Fibroblast of the aortic adventitia (primary cell): Measurements from ENCODE around the gene ADIPOR2. TPM values are rescaled to one million over a fixed set of nuclear protein-coding genes. Genes with fewer than 3 reads are reported as not detected.
A peak's percentile ranks its signal among the peaks of the same experiment; 100 is the strongest.

Experiments
- DNase-seq: peaks from one replicate; pipeline ENCODE4 v3.0.0-alpha.2; 2010; ENCODE audit warnings: low read depth
- H3K4me3 ChIP-seq: 2 replicates; pipeline ENCODE4 v1.5.1; 2011; ENCODE audit warnings: low read depth, mild to moderate bottlenecking, control low read depth, low read length, moderate library complexity
- total RNA-seq: library from RNA; depleted of rRNA; stranded (reverse); fragments of >200 nt; gene quantifications from 2 replicates; pipeline ENCODE4 v1.2.3, GENCODE V29; 2012; ENCODE audit warnings: low replicate concordance
- TF ChIP-seq, protein P1 (sequence below): IDR thresholded peaks from 2 replicates; pipeline ENCODE4 v1.5.1; 2011; ENCODE audit warnings: mild to moderate bottlenecking, low read length, control low read depth, inconsistent platforms; ENCODE audit not compliant: insufficient read depth

Gene ADIPOR2
- total RNA-seq, 1 donor: 26.0 TPM

DNA sequence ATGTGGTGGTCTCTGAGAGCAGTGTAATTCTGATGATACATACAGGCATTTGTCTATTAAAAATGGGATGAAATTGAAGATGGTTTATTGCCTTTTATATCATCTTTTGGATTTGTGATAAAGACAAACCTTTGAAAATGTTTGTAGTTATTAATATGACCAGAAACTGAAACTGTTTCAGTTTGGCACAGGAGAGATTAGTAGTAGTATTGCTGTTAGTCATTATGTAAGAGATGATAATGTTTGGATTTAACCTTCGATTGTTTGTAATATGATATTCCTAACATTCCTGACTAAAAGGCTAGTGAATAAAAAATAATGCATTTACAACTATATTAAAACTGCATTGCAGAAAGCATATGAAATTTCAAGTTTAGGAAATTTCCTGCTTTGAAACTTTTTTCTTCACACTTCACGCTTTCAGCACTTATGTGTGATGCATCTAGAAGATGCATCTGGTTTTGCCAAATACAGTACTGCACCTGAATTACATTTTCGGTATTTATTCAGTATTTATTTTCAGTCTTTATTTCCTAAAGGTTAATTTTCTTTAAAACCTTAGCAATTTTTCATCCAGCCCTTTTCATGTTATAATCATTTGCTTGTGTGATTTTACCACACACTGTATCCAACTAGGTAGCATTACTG lies 25.5 kb downstream of the ADIPOR2 start:
- TF ChIP-seq, protein P1, sequence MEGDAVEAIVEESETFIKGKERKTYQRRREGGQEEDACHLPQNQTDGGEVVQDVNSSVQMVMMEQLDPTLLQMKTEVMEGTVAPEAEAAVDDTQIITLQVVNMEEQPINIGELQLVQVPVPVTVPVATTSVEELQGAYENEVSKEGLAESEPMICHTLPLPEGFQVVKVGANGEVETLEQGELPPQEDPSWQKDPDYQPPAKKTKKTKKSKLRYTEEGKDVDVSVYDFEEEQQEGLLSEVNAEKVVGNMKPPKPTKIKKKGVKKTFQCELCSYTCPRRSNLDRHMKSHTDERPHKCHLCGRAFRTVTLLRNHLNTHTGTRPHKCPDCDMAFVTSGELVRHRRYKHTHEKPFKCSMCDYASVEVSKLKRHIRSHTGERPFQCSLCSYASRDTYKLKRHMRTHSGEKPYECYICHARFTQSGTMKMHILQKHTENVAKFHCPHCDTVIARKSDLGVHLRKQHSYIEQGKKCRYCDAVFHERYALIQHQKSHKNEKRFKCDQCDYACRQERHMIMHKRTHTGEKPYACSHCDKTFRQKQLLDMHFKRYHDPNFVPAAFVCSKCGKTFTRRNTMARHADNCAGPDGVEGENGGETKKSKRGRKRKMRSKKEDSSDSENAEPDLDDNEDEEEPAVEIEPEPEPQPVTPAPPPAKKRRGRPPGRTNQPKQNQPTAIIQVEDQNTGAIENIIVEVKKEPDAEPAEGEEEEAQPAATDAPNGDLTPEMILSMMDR: no peak
- no peak overlapping the region for H3K4me3 ChIP-seq
- DNase-seq: peak; percentile 38

DNA sequence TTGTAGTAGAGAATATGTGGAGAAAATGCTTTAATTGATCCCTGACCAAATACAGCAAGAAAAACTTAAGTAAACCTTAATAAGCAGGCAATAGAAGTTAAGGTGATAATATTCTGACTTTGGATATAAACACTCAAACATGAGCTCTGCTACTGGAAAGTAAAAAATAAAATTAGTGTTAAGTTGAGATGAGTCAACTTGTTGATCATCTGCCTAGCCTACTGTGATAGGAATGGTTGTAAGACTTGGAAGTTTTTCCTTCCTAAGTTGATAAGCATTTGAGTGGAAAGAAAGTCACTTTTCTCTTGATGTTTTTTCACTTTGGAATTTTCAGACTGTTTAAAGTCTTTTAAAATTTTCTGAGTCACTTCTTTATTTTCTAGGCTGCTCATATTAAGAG lies 26.0 kb downstream of the ADIPOR2 start:
- TF ChIP-seq, protein P1: no peak
- DNase-seq: peak; percentile 46
- no peak overlapping the region for H3K4me3 ChIP-seq

DNA sequence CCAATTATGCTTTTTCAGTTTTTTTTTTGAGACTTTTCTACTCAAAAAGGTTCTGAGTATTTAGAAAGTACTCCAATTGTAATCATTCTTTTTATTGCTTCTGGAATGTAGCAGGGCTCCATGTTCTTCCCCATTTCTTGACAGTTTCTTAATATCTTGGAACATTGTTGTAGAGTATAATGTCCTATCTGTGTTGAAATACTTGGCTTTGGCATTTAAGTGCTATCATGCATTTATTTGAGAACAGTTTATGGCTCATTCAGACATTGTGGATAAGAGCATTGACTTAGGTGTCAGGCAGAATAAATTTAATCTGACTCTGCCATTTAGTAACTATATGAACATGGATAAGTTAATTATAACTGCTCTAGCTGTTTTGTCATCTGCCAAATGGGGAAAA lies 28.3 kb downstream of the ADIPOR2 start:
- DNase-seq: peak; percentile 73
- TF ChIP-seq, protein P1: no peak

DNA sequence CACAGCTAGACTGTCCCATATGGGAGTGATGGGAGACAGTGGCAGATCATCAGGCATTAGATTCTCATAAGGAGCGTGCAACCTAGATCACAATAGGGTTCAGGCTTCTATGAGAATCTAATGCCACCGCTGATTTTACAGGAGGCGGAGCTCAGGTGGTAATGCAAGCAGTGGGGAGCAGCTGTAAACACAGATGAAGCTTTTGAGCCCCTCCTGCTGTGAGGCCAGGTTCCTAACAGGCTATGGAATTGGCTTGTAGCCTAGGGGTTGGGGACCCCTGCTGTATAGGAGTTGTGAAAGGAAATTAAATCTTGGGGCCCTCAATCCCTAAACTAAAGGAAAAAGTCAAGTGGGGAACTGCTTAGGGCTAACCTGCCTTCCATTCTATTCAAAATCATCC lies 29.6 kb downstream of the ADIPOR2 start:
- TF ChIP-seq, protein P1: no peak
- no peak overlapping the region for H3K4me3 ChIP-seq
- no peak for DNase-seq

More for the DNA sequence above, 28.3 kb downstream of the ADIPOR2 start:
- H3K4me3 ChIP-seq: no peak overlapping the region

DNA sequence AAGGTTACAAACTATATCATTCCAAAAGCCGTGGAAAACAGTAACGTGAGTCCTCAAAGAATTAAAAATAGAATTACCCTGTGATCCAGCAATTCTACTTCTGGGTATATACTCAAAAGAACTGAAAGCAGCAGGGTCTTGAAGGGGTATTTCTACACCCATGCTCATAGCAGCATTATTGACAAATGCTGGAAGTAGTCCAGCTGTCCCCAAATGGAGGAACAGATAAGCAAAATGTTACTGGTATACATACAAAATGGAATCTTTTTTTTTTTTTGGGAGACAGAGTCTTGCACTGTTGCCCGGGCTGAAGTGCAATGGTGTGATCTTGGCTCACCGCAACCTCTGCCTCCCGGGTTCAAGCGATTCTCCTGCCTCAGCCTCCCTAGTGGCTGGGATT lies 32.9 kb downstream of the ADIPOR2 start:
- DNase-seq: no peak
- TF ChIP-seq, protein P1: no peak
- H3K4me3 ChIP-seq: no peak overlapping the region

DNA sequence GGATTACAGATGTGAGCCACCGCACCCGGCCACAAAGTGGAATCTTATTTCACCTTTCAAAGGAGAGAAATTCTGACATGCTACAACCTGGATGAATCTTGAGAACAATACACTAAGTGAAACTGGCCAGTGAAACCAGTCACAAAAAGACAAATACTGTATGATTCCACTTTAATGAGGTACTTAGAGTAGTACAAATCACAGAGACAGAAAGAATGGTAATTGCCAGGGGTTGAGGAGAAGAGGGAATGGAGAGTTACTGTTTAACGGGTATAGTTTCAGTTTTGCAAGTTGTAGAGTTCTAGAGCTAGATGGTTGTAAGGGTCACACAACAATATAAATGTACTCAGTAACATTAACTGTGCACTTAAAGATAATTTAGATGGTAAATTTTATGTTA lies 33.4 kb downstream of the ADIPOR2 start:
- TF ChIP-seq, protein P1: no peak
- no peak for DNase-seq
- no peak overlapping the region for H3K4me3 ChIP-seq

DNA sequence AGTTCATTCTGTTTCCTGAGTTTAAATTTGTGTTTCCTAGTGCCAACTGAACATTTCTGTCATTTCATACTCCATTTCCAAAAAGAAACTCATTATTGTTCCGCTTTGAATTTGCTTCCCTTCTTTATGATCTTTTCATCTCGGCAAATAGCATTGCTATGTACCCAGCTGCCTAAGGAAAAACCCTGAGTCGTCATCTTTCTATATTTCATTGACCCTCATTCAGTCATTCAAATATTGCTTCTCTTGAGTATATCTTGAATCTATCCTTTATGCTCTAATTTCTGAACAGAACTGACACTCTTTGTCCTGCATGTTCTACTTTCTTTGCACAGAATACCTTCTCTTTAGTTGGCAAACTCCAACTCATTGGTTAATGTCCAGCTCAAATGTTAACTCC lies 35.9 kb downstream of the ADIPOR2 start:
- no peak overlapping the region for H3K4me3 ChIP-seq
- no peak for DNase-seq
- TF ChIP-seq, protein P1: no peak
